H1 (cell line): ENCODE results near the gene HMCN1. TPM values are rescaled to one million over a fixed set of nuclear protein-coding genes. Genes with fewer than 3 reads are reported as not detected.

ENCODE experiments used
- BRCA1 ChIP-seq: IDR thresholded peaks from 2 replicates; pipeline ENCODE4 v1.6.1; 2012; ENCODE audit warnings: low read depth, low read length, improper control_type of control experiment
- CEBPB ChIP-seq: IDR thresholded peaks from 2 replicates; pipeline ENCODE4 v1.6.1; 2012; ENCODE audit warnings: low read depth, low read length
- GABPA ChIP-seq: IDR thresholded peaks from 2 replicates; pipeline ENCODE4 v1.6.1; 2011; ENCODE audit warnings: mild to moderate bottlenecking, low read length, moderate library complexity, borderline replicate concordance; ENCODE audit not compliant: insufficient read depth
- JUN ChIP-seq: IDR thresholded peaks from 2 replicates; pipeline ENCODE4 v1.6.1; 2011; ENCODE audit warnings: low read depth, mild to moderate bottlenecking, improper control_type of control experiment, low read length
- PHF8 ChIP-seq: fragments of 200-600 bp; sonication (generic); conservative IDR thresholded peaks from 2 replicates; pipeline ENCODE4 v1.7.1; 2012; ENCODE audit warnings: low read depth, mild to moderate bottlenecking, inconsistent platforms, low read length, moderate library complexity
- POLR2A ChIP-seq, 2 experiments: IDR thresholded peaks; 1 replicate in 1 of 2; 2 replicates in 1 of 2; pipeline ENCODE4 v1.6.1; 2011; ENCODE audit warnings: low read depth in 2 of 2, low read length in 2 of 2, mild to moderate bottlenecking in 2 of 2; ENCODE audit errors: control extremely low read depth in 1 of 2
- SP1 ChIP-seq: IDR thresholded peaks from 2 replicates; pipeline ENCODE4 v1.6.1; 2011; ENCODE audit warnings: low read depth, low read length
- SRF ChIP-seq: IDR thresholded peaks from 2 replicates; pipeline ENCODE4 v1.6.1; 2011; ENCODE audit warnings: mild to moderate bottlenecking, low read depth, low read length, moderate library complexity
- TBP ChIP-seq: IDR thresholded peaks from 2 replicates; pipeline ENCODE4 v1.6.1; 2011; ENCODE audit warnings: low read depth, low read length, improper control_type of control experiment
- TEAD4 ChIP-seq: IDR thresholded peaks from 2 replicates; pipeline ENCODE4 v1.6.1; 2012; ENCODE audit warnings: low read depth, low read length, inconsistent platforms, mixed read lengths
- polyA plus RNA-seq, 7 experiments: library from polyadenylated mRNA; depleted of rRNA in 3 of 7; stranded (reverse) in 5 of 7; unstranded in 2 of 7; fragments of >200 nt in 5 of 7; fragments of 200-250 nt in 2 of 7; gene quantifications; 1 replicate in 5 of 7; 2 replicates in 1 of 7; 4 replicates in 1 of 7; pipeline versions ENCODE4 v1.2.1 to v1.2.3, GENCODE V29; 2011 to 2013; ENCODE audit warnings: missing spikeins in 2 of 7, mixed read lengths in 2 of 7
- total RNA-seq: library from RNA; stranded (reverse); fragmentation: NEBNext Ultra II Directional; extraction: Animal tissue kit (Norgen Biotek cat#: 25700); gene quantifications from 2 replicates; pipeline ENCODE4 v1.2.1, GENCODE V29; 2021
- TF ChIP-seq, protein P1 (sequence below): fragments of 300-600 bp; sonication (generic); IDR thresholded peaks from 2 replicates; pipeline ENCODE4 v1.7.1; 2012; ENCODE audit warnings: low read length, moderate library complexity, mild to moderate bottlenecking, inconsistent platforms; ENCODE audit not compliant: insufficient replicate concordance
- TF ChIP-seq, protein P2 (sequence below): IDR thresholded peaks from 2 replicates; pipeline ENCODE4 v1.6.1; 2011; ENCODE audit warnings: low read depth, mild to moderate bottlenecking, low read length; ENCODE audit not compliant: insufficient read depth
- TF ChIP-seq, protein P3 (sequence below): IDR thresholded peaks from 2 replicates; pipeline ENCODE4 v1.6.1; 2012; ENCODE audit warnings: inconsistent platforms

HMCN1 gene
- total and polyA plus RNA-seq, 2 of the 8 experiments (the other 6 are each of a cell fraction or from before 2014, with no cell fraction given), result 13.8 to 14.6 TPM

DNA sequence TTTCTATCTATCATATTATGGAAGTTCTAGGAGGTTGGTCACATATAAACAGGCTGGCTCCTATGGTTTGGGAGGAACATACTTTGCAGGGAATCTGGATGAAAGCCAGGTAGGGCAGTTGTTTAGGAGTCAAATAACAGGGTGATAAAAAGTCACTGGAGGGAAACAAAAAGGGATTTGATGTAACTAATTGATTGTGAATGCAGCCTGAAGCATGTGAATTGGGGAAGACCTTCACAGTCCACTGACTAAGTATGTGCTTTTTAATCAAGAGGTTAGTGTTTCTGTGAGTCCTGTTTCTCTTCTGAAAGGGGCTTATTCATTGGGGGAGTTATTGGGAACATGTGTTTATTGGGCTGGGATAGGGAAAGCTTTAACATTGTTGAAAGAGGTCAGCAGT lies 41.3 kb downstream of the HMCN1 start (continued):
- TF ChIP-seq, protein P1, sequence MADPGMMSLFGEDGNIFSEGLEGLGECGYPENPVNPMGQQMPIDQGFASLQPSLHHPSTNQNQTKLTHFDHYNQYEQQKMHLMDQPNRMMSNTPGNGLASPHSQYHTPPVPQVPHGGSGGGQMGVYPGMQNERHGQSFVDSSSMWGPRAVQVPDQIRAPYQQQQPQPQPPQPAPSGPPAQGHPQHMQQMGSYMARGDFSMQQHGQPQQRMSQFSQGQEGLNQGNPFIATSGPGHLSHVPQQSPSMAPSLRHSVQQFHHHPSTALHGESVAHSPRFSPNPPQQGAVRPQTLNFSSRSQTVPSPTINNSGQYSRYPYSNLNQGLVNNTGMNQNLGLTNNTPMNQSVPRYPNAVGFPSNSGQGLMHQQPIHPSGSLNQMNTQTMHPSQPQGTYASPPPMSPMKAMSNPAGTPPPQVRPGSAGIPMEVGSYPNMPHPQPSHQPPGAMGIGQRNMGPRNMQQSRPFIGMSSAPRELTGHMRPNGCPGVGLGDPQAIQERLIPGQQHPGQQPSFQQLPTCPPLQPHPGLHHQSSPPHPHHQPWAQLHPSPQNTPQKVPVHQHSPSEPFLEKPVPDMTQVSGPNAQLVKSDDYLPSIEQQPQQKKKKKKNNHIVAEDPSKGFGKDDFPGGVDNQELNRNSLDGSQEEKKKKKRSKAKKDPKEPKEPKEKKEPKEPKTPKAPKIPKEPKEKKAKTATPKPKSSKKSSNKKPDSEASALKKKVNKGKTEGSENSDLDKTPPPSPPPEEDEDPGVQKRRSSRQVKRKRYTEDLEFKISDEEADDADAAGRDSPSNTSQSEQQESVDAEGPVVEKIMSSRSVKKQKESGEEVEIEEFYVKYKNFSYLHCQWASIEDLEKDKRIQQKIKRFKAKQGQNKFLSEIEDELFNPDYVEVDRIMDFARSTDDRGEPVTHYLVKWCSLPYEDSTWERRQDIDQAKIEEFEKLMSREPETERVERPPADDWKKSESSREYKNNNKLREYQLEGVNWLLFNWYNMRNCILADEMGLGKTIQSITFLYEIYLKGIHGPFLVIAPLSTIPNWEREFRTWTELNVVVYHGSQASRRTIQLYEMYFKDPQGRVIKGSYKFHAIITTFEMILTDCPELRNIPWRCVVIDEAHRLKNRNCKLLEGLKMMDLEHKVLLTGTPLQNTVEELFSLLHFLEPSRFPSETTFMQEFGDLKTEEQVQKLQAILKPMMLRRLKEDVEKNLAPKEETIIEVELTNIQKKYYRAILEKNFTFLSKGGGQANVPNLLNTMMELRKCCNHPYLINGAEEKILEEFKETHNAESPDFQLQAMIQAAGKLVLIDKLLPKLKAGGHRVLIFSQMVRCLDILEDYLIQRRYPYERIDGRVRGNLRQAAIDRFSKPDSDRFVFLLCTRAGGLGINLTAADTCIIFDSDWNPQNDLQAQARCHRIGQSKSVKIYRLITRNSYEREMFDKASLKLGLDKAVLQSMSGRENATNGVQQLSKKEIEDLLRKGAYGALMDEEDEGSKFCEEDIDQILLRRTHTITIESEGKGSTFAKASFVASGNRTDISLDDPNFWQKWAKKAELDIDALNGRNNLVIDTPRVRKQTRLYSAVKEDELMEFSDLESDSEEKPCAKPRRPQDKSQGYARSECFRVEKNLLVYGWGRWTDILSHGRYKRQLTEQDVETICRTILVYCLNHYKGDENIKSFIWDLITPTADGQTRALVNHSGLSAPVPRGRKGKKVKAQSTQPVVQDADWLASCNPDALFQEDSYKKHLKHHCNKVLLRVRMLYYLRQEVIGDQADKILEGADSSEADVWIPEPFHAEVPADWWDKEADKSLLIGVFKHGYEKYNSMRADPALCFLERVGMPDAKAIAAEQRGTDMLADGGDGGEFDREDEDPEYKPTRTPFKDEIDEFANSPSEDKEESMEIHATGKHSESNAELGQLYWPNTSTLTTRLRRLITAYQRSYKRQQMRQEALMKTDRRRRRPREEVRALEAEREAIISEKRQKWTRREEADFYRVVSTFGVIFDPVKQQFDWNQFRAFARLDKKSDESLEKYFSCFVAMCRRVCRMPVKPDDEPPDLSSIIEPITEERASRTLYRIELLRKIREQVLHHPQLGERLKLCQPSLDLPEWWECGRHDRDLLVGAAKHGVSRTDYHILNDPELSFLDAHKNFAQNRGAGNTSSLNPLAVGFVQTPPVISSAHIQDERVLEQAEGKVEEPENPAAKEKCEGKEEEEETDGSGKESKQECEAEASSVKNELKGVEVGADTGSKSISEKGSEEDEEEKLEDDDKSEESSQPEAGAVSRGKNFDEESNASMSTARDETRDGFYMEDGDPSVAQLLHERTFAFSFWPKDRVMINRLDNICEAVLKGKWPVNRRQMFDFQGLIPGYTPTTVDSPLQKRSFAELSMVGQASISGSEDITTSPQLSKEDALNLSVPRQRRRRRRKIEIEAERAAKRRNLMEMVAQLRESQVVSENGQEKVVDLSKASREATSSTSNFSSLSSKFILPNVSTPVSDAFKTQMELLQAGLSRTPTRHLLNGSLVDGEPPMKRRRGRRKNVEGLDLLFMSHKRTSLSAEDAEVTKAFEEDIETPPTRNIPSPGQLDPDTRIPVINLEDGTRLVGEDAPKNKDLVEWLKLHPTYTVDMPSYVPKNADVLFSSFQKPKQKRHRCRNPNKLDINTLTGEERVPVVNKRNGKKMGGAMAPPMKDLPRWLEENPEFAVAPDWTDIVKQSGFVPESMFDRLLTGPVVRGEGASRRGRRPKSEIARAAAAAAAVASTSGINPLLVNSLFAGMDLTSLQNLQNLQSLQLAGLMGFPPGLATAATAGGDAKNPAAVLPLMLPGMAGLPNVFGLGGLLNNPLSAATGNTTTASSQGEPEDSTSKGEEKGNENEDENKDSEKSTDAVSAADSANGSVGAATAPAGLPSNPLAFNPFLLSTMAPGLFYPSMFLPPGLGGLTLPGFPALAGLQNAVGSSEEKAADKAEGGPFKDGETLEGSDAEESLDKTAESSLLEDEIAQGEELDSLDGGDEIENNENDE, result no peak
- TF ChIP-seq PHF8, result no peak
- no peak for TF ChIP-seq SRF
- no peak for TF ChIP-seq GABPA
- TF ChIP-seq BRCA1, result no peak
- TF ChIP-seq JUN, result no peak
- no peak for TF ChIP-seq CEBPB
- no peak for TF ChIP-seq TBP
- TF ChIP-seq, protein P2, sequence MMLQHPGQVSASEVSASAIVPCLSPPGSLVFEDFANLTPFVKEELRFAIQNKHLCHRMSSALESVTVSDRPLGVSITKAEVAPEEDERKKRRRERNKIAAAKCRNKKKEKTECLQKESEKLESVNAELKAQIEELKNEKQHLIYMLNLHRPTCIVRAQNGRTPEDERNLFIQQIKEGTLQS, result no peak
- TF ChIP-seq, protein P3, sequence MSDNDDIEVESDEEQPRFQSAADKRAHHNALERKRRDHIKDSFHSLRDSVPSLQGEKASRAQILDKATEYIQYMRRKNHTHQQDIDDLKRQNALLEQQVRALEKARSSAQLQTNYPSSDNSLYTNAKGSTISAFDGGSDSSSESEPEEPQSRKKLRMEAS, result no peak
- no peak for TF ChIP-seq SP1
- no peak for TF ChIP-seq POLR2A (IDR thresholded peaks at IDR 0.05; ENCODE audit: control extremely low read depth in 1 of 2, low read depth in 2 of 2, low read length in 2 of 2)
- no peak for TF ChIP-seq TEAD4
